Left cardiac atrium (tissue), 4 donors: ENCODE results near the gene CMTM3. TPM values are rescaled to one million over a fixed set of nuclear protein-coding genes. Genes with fewer than 3 reads are reported as not detected.
"Not testable (repeated sequence)": the region's sequence is repeated elsewhere in the genome, so short reads cannot be mapped to it uniquely, and the experiment has no call there.

Source experiments
- ATAC-seq, 2 donors: fragments of 200-7000 bp; cut with Tn5 transposase; one replicate each; pipeline ENCODE4 v1.9.1; 2020; ENCODE audit warnings: mild to moderate bottlenecking in 2 of 2, moderate library complexity in 2 of 2
- DNase-seq: peaks from one replicate; pipeline ENCODE4 v3.0.0-alpha.2; 2020
- intact Hi-C, 2 donors: fragments of 100-400 bp; cut with DNase I; formaldehyde crosslinking; loops; one replicate each; pipeline versions ENCODE4 v1.14.1 to v1.15.1; 2022 to 2023
- total RNA-seq, 2 donors: library from RNA; stranded (reverse); fragmentation: NEBNext Ultra II Directional; extraction: Animal tissue kit (Norgen Biotek cat#: 25700); gene quantifications; one replicate each; pipeline ENCODE4 v1.2.1, GENCODE V29; 2021
- donor health status: DM: no; HTN: yes; CAD: no.
- donor health status: DM: no; HTN: yes; CAD: no; lungs with severe emphysema.
- donor health status: DM: yes; HTN: yes; CAD: no.
- donor health status: Dilated cardiomyopathy.

The CMTM3 gene
- total RNA-seq, 2 donors from 2014 or later: 18.1 to 18.9 TPM

GRCh38 chr16:66605177-66605978 is 874 bp downstream of the CMTM3 start:
- intact Hi-C loops: loop anchor here (5.0 to 10.0 kb wide), 2 partner anchors 201 to 267 kb away; no protein-coding TSS in a partner anchor
- ATAC-seq: peak; percentile 55 to 66
- DNase-seq: peak; percentile 80

GRCh38 chr16:66605979-66606751 is 1.7 kb downstream of the CMTM3 start:
- DNase-seq: no peak
- intact Hi-C loops: loop anchor here (5.0 to 10.0 kb wide), 2 partner anchors 201 to 266 kb away; no protein-coding TSS in a partner anchor
- ATAC-seq: peak in 1 of 2 donors; percentile 0

GRCh38 chr16:66608241-66609138 is 4.0 kb downstream of the CMTM3 start:
- ATAC-seq: peak; percentile 35 to 39
- peak; percentile 90 for DNase-seq
- intact Hi-C loops: loop anchor here (5.0 to 10.0 kb wide), 2 partner anchors 204 to 264 kb away; no protein-coding TSS in a partner anchor

GRCh38 chr16:66609139-66609510 is 4.6 kb downstream of the CMTM3 start:
- intact Hi-C loops: loop anchor here (5.0 to 10.0 kb wide), 2 partner anchors 204 to 263 kb away; no protein-coding TSS in a partner anchor
- ATAC-seq: no peak
- DNase-seq: no peak

- DNase-seq (no peak), ATAC-seq (no peak)
- intact Hi-C loops: no loop called here
Observed at GRCh38 chr16:66610111-66610820, 5.8 kb downstream of the CMTM3 start.

GRCh38 chr16:66611911-66612310 is 7.4 kb downstream of the CMTM3 start:
- DNase-seq, intact Hi-C loops, ATAC-seq: not testable (repeated sequence)

- ATAC-seq (no peak), DNase-seq (no peak)
- intact Hi-C loops: no loop called here
Observed at GRCh38 chr16:66612422-66612821, 7.9 kb downstream of the CMTM3 start.

GRCh38 chr16:66614161-66614802 is 9.8 kb downstream of the CMTM3 start:
- ATAC-seq: no peak
- intact Hi-C loops: no loop called here
- DNase-seq: no peak

GRCh38 chr16:66616169-66616568 is 11.7 kb downstream of the CMTM3 start:
- DNase-seq (no peak), ATAC-seq (no peak)
- intact Hi-C loops: no loop called here

GRCh38 chr16:66616592-66616991 is 12.1 kb downstream of the CMTM3 start:
- intact Hi-C loops: no loop called here
- ATAC-seq (peak; percentile 6 to 24), DNase-seq (no peak)

- no peak for DNase-seq
- no peak for ATAC-seq
- intact Hi-C loops: no loop called here
Observed at GRCh38 chr16:66617010-66617434, 12.5 kb downstream of the CMTM3 start.

- peak in 1 of 2 donors; percentile 4 for ATAC-seq
- intact Hi-C loops: no loop called here
- no peak for DNase-seq
Observed at GRCh38 chr16:66617728-66618127, 13.2 kb downstream of the CMTM3 start.

- intact Hi-C loops: no loop called here
- DNase-seq: no peak
- peak; percentile 35 to 84 for ATAC-seq
Observed at GRCh38 chr16:66618588-66619375, 14.3 kb downstream of the CMTM3 start.

- DNase-seq (no peak), ATAC-seq (peak in 1 of 2 donors; percentile 15)
- intact Hi-C loops: no loop called here
Observed at GRCh38 chr16:66619534-66620428, 15.3 kb downstream of the CMTM3 start.

- ATAC-seq: no peak
- no peak for DNase-seq
- intact Hi-C loops: no loop called here
Observed at GRCh38 chr16:66620429-66620795, 15.9 kb downstream of the CMTM3 start.

GRCh38 chr16:66621973-66622372 is 17.5 kb downstream of the CMTM3 start:
- DNase-seq (no peak), ATAC-seq (no peak)
- intact Hi-C loops: no loop called here
